ENCODE data around the gene MAP3K20. TPM values are rescaled to one million over a fixed set of nuclear protein-coding genes. Genes with fewer than 3 reads are reported as not detected.

Gene MAP3K20
- total RNA-seq, 2 donors from 2014 or later: 22.6 to 38.9 TPM

DNA sequence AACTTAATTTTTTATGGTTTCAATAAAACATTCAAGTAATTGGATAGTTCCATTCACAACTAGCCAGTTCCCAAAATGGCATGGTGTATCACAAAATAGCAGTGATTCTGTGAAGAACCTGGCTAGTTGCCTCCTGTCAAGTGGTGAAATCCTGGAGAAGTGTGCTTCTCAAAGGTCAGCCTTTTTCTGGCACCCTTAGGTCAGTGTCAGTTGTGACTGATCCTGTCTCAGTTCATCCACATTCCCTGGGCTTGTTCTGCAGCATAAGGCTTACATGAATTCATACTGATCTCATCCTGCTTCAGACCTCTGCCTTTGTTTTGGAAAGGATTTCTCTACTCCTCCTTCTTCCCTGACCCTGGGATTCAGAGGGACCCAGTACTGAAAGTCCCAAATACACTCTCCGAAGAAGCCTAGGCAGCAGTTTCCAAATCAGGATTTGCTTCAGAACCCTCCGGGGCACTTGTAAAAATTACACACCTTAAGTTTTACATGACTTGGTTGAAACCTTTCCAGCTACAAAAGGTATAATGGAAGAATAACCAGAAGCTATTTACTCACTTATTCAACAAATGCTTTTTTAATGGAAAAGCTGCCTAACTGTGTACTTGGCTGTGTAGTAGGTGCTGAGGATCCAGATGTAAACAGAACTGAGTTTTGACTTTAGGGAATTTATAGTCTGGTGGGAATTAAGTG, 11.0 kb downstream of the MAP3K20 start:
- intact Hi-C loops (cut with DNase I): no loop called here
- TF ChIP-seq, protein P1, sequence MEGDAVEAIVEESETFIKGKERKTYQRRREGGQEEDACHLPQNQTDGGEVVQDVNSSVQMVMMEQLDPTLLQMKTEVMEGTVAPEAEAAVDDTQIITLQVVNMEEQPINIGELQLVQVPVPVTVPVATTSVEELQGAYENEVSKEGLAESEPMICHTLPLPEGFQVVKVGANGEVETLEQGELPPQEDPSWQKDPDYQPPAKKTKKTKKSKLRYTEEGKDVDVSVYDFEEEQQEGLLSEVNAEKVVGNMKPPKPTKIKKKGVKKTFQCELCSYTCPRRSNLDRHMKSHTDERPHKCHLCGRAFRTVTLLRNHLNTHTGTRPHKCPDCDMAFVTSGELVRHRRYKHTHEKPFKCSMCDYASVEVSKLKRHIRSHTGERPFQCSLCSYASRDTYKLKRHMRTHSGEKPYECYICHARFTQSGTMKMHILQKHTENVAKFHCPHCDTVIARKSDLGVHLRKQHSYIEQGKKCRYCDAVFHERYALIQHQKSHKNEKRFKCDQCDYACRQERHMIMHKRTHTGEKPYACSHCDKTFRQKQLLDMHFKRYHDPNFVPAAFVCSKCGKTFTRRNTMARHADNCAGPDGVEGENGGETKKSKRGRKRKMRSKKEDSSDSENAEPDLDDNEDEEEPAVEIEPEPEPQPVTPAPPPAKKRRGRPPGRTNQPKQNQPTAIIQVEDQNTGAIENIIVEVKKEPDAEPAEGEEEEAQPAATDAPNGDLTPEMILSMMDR (IDR thresholded peaks at IDR 0.05): no peak
- Histone ChIP-seq H3K4me3 (no peak overlapping the region), H3K36me3 (no peaks in the 10 kb centered on the region), H3K9ac (ENCODE audit: low read depth in 2 of 2, low read length in 2 of 2) (no peak overlapping the region), H3K27ac (no peak overlapping the region), H3K4me1 (no peaks in the 10 kb centered on the region), H3K9me3 (no peaks in the 10 kb centered on the region), H3K27me3 (no peaks in the 10 kb centered on the region)
- DNase-seq: no peak

DNA sequence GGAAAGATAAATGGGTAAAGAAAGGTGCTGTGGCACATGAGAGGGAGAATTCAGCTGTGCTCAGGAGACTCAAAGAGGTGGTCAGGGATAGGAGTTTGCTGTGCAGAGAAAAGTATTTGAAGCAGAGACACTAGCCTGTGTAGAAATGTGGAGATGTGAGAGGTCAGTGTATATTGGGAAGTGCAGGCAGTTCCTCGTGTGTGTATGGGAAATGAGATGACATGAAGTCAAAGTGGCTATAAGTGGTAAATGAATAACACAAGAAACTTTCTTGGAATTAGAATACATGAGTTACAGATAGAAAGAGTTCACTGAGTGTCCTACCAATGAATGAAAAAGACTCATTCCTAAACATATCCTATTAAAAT, 11.6 kb downstream of the MAP3K20 start:
- H3K4me1 ChIP-seq: no peaks in the 10 kb centered on the region
- no peak overlapping the region for H3K9ac ChIP-seq (ENCODE audit: low read depth in 2 of 2, low read length in 2 of 2)
- TF ChIP-seq, protein P1 (IDR thresholded peaks at IDR 0.05): no peak
- H3K27me3 ChIP-seq: no peaks in the 10 kb centered on the region
- no peaks in the 10 kb centered on the region for H3K36me3 ChIP-seq
- H3K4me3 ChIP-seq: no peak overlapping the region
- DNase-seq: no peak
- no peaks in the 10 kb centered on the region for H3K9me3 ChIP-seq
- H3K27ac ChIP-seq: no peak overlapping the region
- intact Hi-C loops (cut with DNase I): no loop called here

GRCh38 chr2:173087793-173088496, 12.3 kb downstream of the MAP3K20 start:
- Histone ChIP-seq H3K4me1 (no peaks in the 10 kb centered on the region), H3K36me3 (no peaks in the 10 kb centered on the region), H3K9me3 (no peaks in the 10 kb centered on the region), H3K4me3 (no peak overlapping the region), H3K9ac (ENCODE audit: low read depth in 2 of 2, low read length in 2 of 2) (no peak overlapping the region), H3K27ac (no peak overlapping the region), H3K27me3 (no peaks in the 10 kb centered on the region)
- TF ChIP-seq, protein P1 (IDR thresholded peaks at IDR 0.05): no peak
- DNase-seq: no peak
- intact Hi-C loops (cut with DNase I): no loop called here

GRCh38 chr2:173090276-173090877, 14.7 kb downstream of the MAP3K20 start:
- Histone ChIP-seq H3K4me3 (no peak overlapping the region), H3K27me3 (no peaks in the 10 kb centered on the region), H3K27ac (peak overlapping the region; percentile 25), H3K4me1 (no peaks in the 10 kb centered on the region), H3K9ac (ENCODE audit: low read depth in 2 of 2, low read length in 2 of 2) (peak overlapping the region in 1 of 2 donors; percentile 23), H3K36me3 (no peaks in the 10 kb centered on the region), H3K9me3 (no peaks in the 10 kb centered on the region)
- intact Hi-C loops (cut with DNase I): loop anchor here (5.0 kb wide), 1 partner anchor 63 kb away; no protein-coding TSS in a partner anchor
- DNase-seq: no peak
- TF ChIP-seq, protein P1 (IDR thresholded peaks at IDR 0.05): no peak

DNA sequence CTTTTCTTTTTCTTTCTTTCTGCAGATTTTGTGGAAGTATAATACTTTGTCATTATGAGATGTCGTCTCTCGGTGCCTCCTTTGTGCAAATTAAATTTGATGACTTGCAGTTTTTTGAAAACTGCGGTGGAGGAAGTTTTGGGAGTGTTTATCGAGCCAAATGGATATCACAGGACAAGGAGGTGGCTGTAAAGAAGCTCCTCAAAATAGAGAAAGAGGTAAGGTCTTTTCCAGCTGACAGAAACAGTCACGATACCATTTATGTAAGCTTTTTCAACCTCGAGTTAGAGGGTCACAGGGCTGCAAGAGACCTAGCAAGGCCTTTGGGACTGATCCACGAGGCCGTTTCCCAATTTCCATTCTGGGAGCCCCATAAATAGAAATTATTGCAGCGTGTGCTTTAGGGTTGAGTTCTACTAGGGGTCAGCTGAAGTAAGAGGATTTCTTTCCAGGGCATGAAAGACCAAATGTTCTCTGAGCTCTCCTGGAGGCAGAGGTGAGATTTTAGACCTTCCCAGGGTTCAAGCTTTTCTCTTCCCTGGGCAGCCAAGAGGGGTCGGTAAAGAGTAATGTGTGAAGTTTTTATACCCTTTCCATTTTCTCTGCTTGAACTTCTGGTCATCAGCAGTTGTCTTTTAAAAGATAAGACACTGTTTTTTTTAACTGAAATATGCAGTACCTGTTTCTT, 15.5 kb downstream of the MAP3K20 start:
- Histone ChIP-seq H3K4me3 (no peak overlapping the region), H3K36me3 (no peaks in the 10 kb centered on the region), H3K9ac (ENCODE audit: low read depth in 2 of 2, low read length in 2 of 2) (no peak overlapping the region), H3K27me3 (no peaks in the 10 kb centered on the region), H3K27ac (peak overlapping the region; percentile 25), H3K9me3 (no peaks in the 10 kb centered on the region), H3K4me1 (no peaks in the 10 kb centered on the region)
- TF ChIP-seq, protein P1 (IDR thresholded peaks at IDR 0.05): no peak
- intact Hi-C loops (cut with DNase I): loop anchor here (5.0 kb wide), 1 partner anchor 64 kb away; no protein-coding TSS in a partner anchor
- no peak for DNase-seq

Measured in colonic mucosa (tissue), 4 donors.